OCI-LY3 (cell line): ENCODE measurements around the gene FZD4.

Experiments used
- EZH2phosphoT487 ChIP-seq: fragments of 200-600 bp; shearing (Covaris generic); IDR thresholded peaks from 2 replicates; pipeline ENCODE4 v1.6.1; 2018; ENCODE audit warnings: antibody characterized with exemption, mixed run types, low read depth
- TF ChIP-seq, protein P1 (sequence below): fragments of 200-600, 300-600 bp; sonication (generic); IDR thresholded peaks from 2 replicates; pipeline ENCODE4 v1.5.1; 2014; ENCODE audit warnings: antibody characterized with exemption, low read length, low read depth

DNA sequence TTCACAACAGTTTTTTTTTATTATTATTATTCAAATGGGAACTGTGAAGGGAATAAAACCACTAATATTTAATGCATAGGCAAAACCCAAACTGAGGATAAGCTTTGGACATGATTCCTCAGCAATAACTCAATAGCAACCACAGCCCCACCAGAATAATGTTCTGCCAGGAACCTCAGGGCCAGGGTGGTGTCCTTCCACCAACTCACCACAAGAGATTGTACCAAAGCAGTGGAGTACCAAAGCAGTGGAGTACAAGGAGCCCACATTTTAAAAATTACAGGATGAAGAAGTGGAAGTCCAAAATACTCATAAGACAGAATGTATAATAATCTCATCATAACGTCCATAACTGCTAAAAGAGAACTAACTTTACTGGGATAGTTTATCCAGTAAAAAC lies 32.5 kb upstream of the FZD4 start:
- TF ChIP-seq, protein P1, sequence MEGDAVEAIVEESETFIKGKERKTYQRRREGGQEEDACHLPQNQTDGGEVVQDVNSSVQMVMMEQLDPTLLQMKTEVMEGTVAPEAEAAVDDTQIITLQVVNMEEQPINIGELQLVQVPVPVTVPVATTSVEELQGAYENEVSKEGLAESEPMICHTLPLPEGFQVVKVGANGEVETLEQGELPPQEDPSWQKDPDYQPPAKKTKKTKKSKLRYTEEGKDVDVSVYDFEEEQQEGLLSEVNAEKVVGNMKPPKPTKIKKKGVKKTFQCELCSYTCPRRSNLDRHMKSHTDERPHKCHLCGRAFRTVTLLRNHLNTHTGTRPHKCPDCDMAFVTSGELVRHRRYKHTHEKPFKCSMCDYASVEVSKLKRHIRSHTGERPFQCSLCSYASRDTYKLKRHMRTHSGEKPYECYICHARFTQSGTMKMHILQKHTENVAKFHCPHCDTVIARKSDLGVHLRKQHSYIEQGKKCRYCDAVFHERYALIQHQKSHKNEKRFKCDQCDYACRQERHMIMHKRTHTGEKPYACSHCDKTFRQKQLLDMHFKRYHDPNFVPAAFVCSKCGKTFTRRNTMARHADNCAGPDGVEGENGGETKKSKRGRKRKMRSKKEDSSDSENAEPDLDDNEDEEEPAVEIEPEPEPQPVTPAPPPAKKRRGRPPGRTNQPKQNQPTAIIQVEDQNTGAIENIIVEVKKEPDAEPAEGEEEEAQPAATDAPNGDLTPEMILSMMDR, result no peak
- no peak for TF ChIP-seq EZH2phosphoT487
